GM21723 (cell line): ENCODE data around the gene GAL3ST2.
A peak's percentile ranks its signal among the peaks of the same experiment; 100 is the strongest.
"Not testable (repeated sequence)": the region's sequence is repeated elsewhere in the genome, so short reads cannot be mapped to it uniquely, and the experiment has no call there.

ENCODE experiments used
- ATAC-seq: cut with Tn5 transposase; IDR thresholded peaks from one replicate; pipeline ENCODE4 v1.9.1; 2021; ENCODE audit warnings: mild to moderate bottlenecking, moderate library complexity; ENCODE audit not compliant: unreplicated experiment

The GAL3ST2 gene

GRCh38 chr2:241776336-241777169 is at the start of gene GAL3ST2:
TSS of gene GAL3ST2 (plus strand) at chr2:241776822. CDS start at chr2:241776956, 134 bp downstream.
- no peak for ATAC-seq

GRCh38 chr2:241728000-241728399 is 48.6 kb upstream of the GAL3ST2 start:
- no peak for ATAC-seq

GRCh38 chr2:241728627-241729026 is 48.0 kb upstream of the GAL3ST2 start:
- no peak for ATAC-seq

GRCh38 chr2:241729868-241730267 is 46.8 kb upstream of the GAL3ST2 start:
- no peak for ATAC-seq

GRCh38 chr2:241730671-241731293 is 45.8 kb upstream of the GAL3ST2 start:
- no peak for ATAC-seq

GRCh38 chr2:241732513-241733186 is 44.0 kb upstream of the GAL3ST2 start:
- ATAC-seq = not testable (repeated sequence)

GRCh38 chr2:241733391-241734207 is 43.0 kb upstream of the GAL3ST2 start:
- no peak for ATAC-seq

- ATAC-seq = peak; percentile 41
Observed at GRCh38 chr2:241734208-241734466, 42.5 kb upstream of the GAL3ST2 start.

GRCh38 chr2:241734467-241735208 is 42.0 kb upstream of the GAL3ST2 start, which contains the start of gene D2HGDH:
TSS of gene D2HGDH (plus strand) at chr2:241734630. CDS start at chr2:241735225, 595 bp downstream.
- peak; percentile 77 for ATAC-seq

- no peak for ATAC-seq
Observed at GRCh38 chr2:241736111-241736510, 40.5 kb upstream of the GAL3ST2 start.

GRCh38 chr2:241738040-241738686 is 38.5 kb upstream of the GAL3ST2 start:
- ATAC-seq = no peak

GRCh38 chr2:241739177-241739576 is 37.4 kb upstream of the GAL3ST2 start:
- no peak for ATAC-seq

- ATAC-seq = no peak
Observed at GRCh38 chr2:241739651-241740050, 37.0 kb upstream of the GAL3ST2 start.

- no peak for ATAC-seq
Observed at GRCh38 chr2:241741016-241741415, 35.6 kb upstream of the GAL3ST2 start.

GRCh38 chr2:241742320-241742939 is 34.2 kb upstream of the GAL3ST2 start:
- no peak for ATAC-seq

- not testable (repeated sequence) for ATAC-seq
Observed at GRCh38 chr2:241743008-241743407, 33.6 kb upstream of the GAL3ST2 start.

- no peak for ATAC-seq
Observed at GRCh38 chr2:241743620-241744019, 33.0 kb upstream of the GAL3ST2 start.

- ATAC-seq = no peak
Observed at GRCh38 chr2:241744028-241744754, 32.4 kb upstream of the GAL3ST2 start.

- ATAC-seq = no peak
Observed at GRCh38 chr2:241745276-241745675, 31.3 kb upstream of the GAL3ST2 start.
